ENCODE results near the gene RET.

DNA sequence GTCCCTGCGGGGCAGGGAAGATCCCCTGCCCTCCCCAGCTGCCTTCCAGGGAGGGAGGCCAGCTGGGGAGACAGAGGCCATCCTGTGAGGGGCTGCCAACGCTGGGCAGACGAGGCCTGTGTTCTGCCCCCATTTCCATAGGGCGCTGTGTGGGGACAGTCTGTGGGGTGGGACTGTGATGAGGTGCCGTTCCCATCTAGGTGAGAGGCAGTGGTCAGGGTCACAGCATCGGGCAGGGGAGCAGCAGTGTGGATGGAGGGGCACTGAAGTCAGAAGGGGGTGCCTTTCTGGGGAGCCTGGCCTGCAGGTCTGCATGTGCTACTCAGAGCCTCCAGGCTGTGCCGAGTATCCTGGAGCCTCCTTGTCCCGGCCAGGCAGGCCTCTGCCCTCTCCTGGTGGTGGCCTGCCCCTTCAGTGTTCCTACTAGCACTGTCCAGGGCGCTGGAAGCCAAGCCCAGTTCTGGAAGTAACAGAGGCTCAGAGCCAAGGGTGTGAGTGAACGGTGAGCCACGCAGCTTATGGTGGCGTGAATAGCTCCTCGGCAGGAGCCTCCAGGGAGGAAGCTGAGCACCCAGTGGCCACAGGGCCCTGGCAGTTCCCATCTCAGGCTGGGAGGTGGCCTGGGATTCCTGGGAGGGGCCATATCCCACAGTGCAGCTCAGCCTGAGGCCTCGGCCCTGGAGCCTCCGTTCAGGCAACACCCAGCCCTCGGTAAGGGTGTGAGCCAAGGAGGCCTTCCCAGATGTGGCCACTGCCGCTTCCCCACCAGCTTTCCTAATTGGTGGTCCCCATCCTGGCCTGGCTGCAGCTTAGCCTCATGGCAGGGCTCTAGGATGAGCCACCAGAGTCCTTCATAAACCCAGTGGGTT, 38.1 kb downstream of the RET start:
- TF ChIP-seq POLR2AphosphoS5 (IDR thresholded peaks at IDR 0.05; ENCODE audit: borderline replicate concordance, low read depth, low read length) (no peak), EZH2 (IDR thresholded peaks at IDR 0.05) (no peak)
